Right hindlimb (tissue), 1 donor: ENCODE measurements around the gene LMBR1.
"Not testable (repeated sequence)": the region's sequence is repeated elsewhere in the genome, so short reads cannot be mapped to it uniquely, and the experiment has no call there.

Source experiments
- DNase-seq: peaks from one replicate; pipeline ENCODE4 v3.0.0-alpha.2; 2018

Gene LMBR1

GRCh38 chr7:156843582-156843981 is 49.4 kb downstream of the LMBR1 start:
- DNase-seq, result not testable (repeated sequence)

GRCh38 chr7:156843157-156843556 is 49.8 kb downstream of the LMBR1 start:
- DNase-seq, result no peak

GRCh38 chr7:156842740-156843140 is 50.2 kb downstream of the LMBR1 start:
- DNase-seq, result peak; percentile 45

GRCh38 chr7:156842317-156842716 is 50.7 kb downstream of the LMBR1 start:
- no peak for DNase-seq

GRCh38 chr7:156841497-156841896 is 51.5 kb downstream of the LMBR1 start:
- DNase-seq, result no peak

GRCh38 chr7:156840134-156840533 is 52.8 kb downstream of the LMBR1 start:
- no peak for DNase-seq

- DNase-seq, result no peak
Measured at GRCh38 chr7:156836443-156836842, 56.5 kb downstream of the LMBR1 start.

GRCh38 chr7:156834462-156834861 is 58.5 kb downstream of the LMBR1 start:
- DNase-seq, result no peak

- no peak for DNase-seq
Measured at GRCh38 chr7:156833312-156833711, 59.7 kb downstream of the LMBR1 start.

GRCh38 chr7:156832195-156832877 is 60.6 kb downstream of the LMBR1 start:
- DNase-seq, result no peak

- DNase-seq, result no peak
Measured at GRCh38 chr7:156829669-156830336, 63.2 kb downstream of the LMBR1 start.

GRCh38 chr7:156827587-156828203 is 65.3 kb downstream of the LMBR1 start:
- no peak for DNase-seq

- no peak for DNase-seq
Measured at GRCh38 chr7:156823435-156823834, 69.5 kb downstream of the LMBR1 start.

GRCh38 chr7:156820445-156821063 is 72.4 kb downstream of the LMBR1 start:
- no peak for DNase-seq

GRCh38 chr7:156819733-156820295 is 73.2 kb downstream of the LMBR1 start:
- no peak for DNase-seq

GRCh38 chr7:156818133-156818532 is 74.8 kb downstream of the LMBR1 start:
- no peak for DNase-seq

- no peak for DNase-seq
Measured at GRCh38 chr7:156816943-156817572, 75.9 kb downstream of the LMBR1 start.

GRCh38 chr7:156811706-156812105 is 81.3 kb downstream of the LMBR1 start:
- no peak for DNase-seq

- not testable (repeated sequence) for DNase-seq
Measured at GRCh38 chr7:156803656-156804055, 89.3 kb downstream of the LMBR1 start.

GRCh38 chr7:156802214-156802613 is 90.8 kb downstream of the LMBR1 start:
- DNase-seq, result no peak

- DNase-seq, result no peak
Measured at GRCh38 chr7:156795415-156795814, 97.6 kb downstream of the LMBR1 start.

- DNase-seq, result no peak
Measured at GRCh38 chr7:156793334-156793733, 99.6 kb downstream of the LMBR1 start.

- no peak for DNase-seq
Measured at GRCh38 chr7:156792611-156793010, 100.4 kb downstream of the LMBR1 start.
